ENCODE data around the gene DPF3.

Gene DPF3

GRCh38 chr14:72673179-72673578 lies 220.7 kb downstream of the DPF3 start:
- DNase-seq, result no peak

- no peak for DNase-seq
Observed at GRCh38 chr14:72666610-72667009, 227.3 kb downstream of the DPF3 start.

GRCh38 chr14:72665259-72665658 lies 228.6 kb downstream of the DPF3 start:
- no peak for DNase-seq

GRCh38 chr14:72664651-72665050 lies 229.2 kb downstream of the DPF3 start:
- no peak for DNase-seq

- DNase-seq, result no peak
Observed at GRCh38 chr14:72663956-72664650, 229.8 kb downstream of the DPF3 start.

GRCh38 chr14:72663076-72663487 lies 230.8 kb downstream of the DPF3 start:
- DNase-seq, result no peak

GRCh38 chr14:72662214-72662613 lies 231.7 kb downstream of the DPF3 start:
- DNase-seq, result no peak

- no peak for DNase-seq
Observed at GRCh38 chr14:72657214-72657921, 236.5 kb downstream of the DPF3 start.

GRCh38 chr14:72653026-72653425 lies 240.9 kb downstream of the DPF3 start:
- no peak for DNase-seq

- no peak for DNase-seq
Observed at GRCh38 chr14:72652179-72652578, 241.7 kb downstream of the DPF3 start.

- DNase-seq, result no peak
Observed at GRCh38 chr14:72651714-72652113, 242.2 kb downstream of the DPF3 start.

- no peak for DNase-seq
Observed at GRCh38 chr14:72651081-72651480, 242.8 kb downstream of the DPF3 start.

GRCh38 chr14:72649603-72650227 lies 244.2 kb downstream of the DPF3 start:
- DNase-seq, result no peak

GRCh38 chr14:72647782-72648181 lies 246.1 kb downstream of the DPF3 start:
- no peak for DNase-seq

GRCh38 chr14:72646861-72647528 lies 246.9 kb downstream of the DPF3 start:
- DNase-seq, result no peak

- no peak for DNase-seq
Observed at GRCh38 chr14:72645706-72646105, 248.2 kb downstream of the DPF3 start.

- DNase-seq, result no peak
Observed at GRCh38 chr14:72644758-72645489, 249.0 kb downstream of the DPF3 start.

GRCh38 chr14:72644038-72644437 lies 249.9 kb downstream of the DPF3 start:
- no peak for DNase-seq

- no peak for DNase-seq
Observed at GRCh38 chr14:72643317-72643801, 250.5 kb downstream of the DPF3 start.

- DNase-seq, result no peak
Observed at GRCh38 chr14:72640911-72641485, 252.9 kb downstream of the DPF3 start.

GRCh38 chr14:72638021-72638420 lies 255.9 kb downstream of the DPF3 start:
- DNase-seq, result no peak

GRCh38 chr14:72636871-72637270 lies 257.0 kb downstream of the DPF3 start:
- DNase-seq, result no peak
